Testis (tissue), 3 donors: Measurements from ENCODE around the gene WNT9B. TPM values are rescaled to one million over a fixed set of nuclear protein-coding genes. Genes with fewer than 3 reads are reported as not detected.

Experiments
- DNase-seq: peaks from one replicate; pipeline ENCODE4 v3.0.0-alpha.2; 2019
- H3K27ac ChIP-seq, 2 donors: fragments of 200-600 bp; sonication (generic); one replicate each; pipeline ENCODE4 v1.5.1; 2019
- H3K27me3 ChIP-seq: fragments of 200-600 bp; sonication (generic); one replicate; pipeline ENCODE4 v1.5.1; 2019
- H3K36me3 ChIP-seq: fragments of 200-600 bp; sonication (generic); one replicate; pipeline ENCODE4 v1.5.1; 2017; ENCODE audit warnings: low read depth; ENCODE audit errors: missing control alignments
- H3K4me1 ChIP-seq: fragments of 200-600 bp; sonication (generic); one replicate; pipeline ENCODE4 v1.5.1; 2019
- H3K4me3 ChIP-seq, 2 donors: fragments of 200-600 bp; sonication (generic); one replicate each; pipeline ENCODE4 v1.5.1; 2017 to 2019
- H3K9me3 ChIP-seq: fragments of 200-600 bp; sonication (generic); one replicate; pipeline ENCODE4 v1.5.1; 2017
- POLR2A ChIP-seq: fragments of 450-650 bp; IDR thresholded peaks from one replicate; pipeline ENCODE4 v1.6.1; 2017; ENCODE audit warnings: antibody characterized with exemption, mild to moderate bottlenecking, moderate library complexity
- WGBS, 2 donors: methylation state at CpG; one replicate each; pipeline ENCODE4 v1.1.5; 2018; 5-methylcytosine and 5-hydroxymethylcytosine counted together
- intact Hi-C: fragments of 100-400 bp; cut with DNase I; formaldehyde crosslinking; loops from one replicate; pipeline ENCODE4 v1.15.1; 2023; ENCODE audit warnings: low total_unique reads
- polyA plus RNA-seq: library from polyadenylated mRNA; stranded (reverse); fragments of 350-450 nt; fragmentation: Illumina TruSeq; extraction: RNeasy Lipid Tissue Mini Kit (QIAGEN cat#74804); gene quantifications from one replicate; pipeline ENCODE4 v1.2.3, GENCODE V29; 2014; ENCODE audit warnings: low read depth, low replicate concordance; ENCODE audit not compliant: insufficient read depth
- total RNA-seq, 2 donors: library from RNA; depleted of rRNA; stranded (reverse); fragments of >200 nt; gene quantifications; one replicate each; pipeline ENCODE4 v1.2.3, GENCODE V29; 2016
- TF ChIP-seq, protein P1 (sequence below), 3 experiments: fragments of 450-650 bp in 2 of 3; fragments of 200-600 bp in 1 of 3; sonication (generic) in 1 of 3; IDR thresholded peaks; one replicate each; pipeline ENCODE4 v1.5.1; 2016 to 2019; ENCODE audit warnings: antibody characterized with exemption in 3 of 3, mild to moderate bottlenecking in 2 of 3, moderate library complexity in 1 of 3

The WNT9B gene
- total and polyA plus RNA-seq, 3 donors from 2014 or later, result 0.50 to 1.2 TPM; not detected in 1

DNA sequence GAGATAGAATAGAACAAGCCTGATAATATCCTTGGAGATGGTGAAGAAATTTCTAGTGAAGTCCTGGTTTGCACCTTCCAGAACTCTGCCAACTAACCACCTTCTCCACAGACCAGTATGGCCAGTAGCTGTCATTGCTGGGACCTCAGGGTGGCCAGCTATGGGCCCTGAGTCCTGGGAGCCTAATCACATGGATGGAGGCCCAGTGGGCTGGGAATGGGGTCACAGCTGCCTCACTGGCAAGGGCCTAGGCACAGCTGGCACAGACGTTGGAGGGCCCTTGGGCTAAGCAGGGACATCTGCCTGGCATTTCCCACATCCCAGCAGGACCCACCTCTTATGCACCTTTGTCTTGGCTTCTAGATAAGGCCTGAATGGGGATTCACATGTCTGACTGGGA lies 25.3 kb upstream of the WNT9B start:
- H3K27ac ChIP-seq, result no peak overlapping the region
- H3K4me1 ChIP-seq, result no peaks in the 10 kb centered on the region
- 85% methylated on average over 1 of the region's 1 CpG; no CpG with 5 or more reads in 1 of the 2 donors for WGBS, 2 donors
- H3K4me3 ChIP-seq, result no peak overlapping the region
- no peaks in the 10 kb centered on the region for H3K36me3 ChIP-seq
- intact Hi-C loops, result no loop called here
- no peaks in the 10 kb centered on the region for H3K9me3 ChIP-seq
- no peaks in the 10 kb centered on the region for H3K27me3 ChIP-seq
- no peak for DNase-seq
- TF ChIP-seq, protein P1, sequence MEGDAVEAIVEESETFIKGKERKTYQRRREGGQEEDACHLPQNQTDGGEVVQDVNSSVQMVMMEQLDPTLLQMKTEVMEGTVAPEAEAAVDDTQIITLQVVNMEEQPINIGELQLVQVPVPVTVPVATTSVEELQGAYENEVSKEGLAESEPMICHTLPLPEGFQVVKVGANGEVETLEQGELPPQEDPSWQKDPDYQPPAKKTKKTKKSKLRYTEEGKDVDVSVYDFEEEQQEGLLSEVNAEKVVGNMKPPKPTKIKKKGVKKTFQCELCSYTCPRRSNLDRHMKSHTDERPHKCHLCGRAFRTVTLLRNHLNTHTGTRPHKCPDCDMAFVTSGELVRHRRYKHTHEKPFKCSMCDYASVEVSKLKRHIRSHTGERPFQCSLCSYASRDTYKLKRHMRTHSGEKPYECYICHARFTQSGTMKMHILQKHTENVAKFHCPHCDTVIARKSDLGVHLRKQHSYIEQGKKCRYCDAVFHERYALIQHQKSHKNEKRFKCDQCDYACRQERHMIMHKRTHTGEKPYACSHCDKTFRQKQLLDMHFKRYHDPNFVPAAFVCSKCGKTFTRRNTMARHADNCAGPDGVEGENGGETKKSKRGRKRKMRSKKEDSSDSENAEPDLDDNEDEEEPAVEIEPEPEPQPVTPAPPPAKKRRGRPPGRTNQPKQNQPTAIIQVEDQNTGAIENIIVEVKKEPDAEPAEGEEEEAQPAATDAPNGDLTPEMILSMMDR (IDR thresholded peaks at IDR 0.05), result no peak
- TF ChIP-seq POLR2A, result no peak

DNA sequence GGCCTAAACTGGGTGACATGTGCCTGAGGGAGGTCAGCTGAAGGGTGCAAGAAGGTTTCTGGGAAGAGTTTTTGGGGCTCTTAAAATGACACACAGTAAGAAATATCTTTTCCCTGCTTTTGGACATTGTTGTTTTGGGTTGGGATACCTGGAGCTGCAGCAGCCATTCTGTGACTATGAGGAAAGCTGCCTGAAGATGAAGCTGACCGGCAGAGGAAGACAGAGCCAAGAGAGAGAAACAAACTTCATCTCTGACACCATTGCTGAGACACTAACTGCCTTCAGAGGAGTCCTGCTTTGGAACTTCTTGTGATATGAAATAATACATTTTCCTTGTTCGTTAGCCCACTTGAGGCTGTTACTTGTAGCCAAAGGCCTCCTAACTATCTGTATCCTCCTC lies 24.1 kb upstream of the WNT9B start:
- no peak for DNase-seq
- Histone ChIP-seq H3K36me3 (no peaks in the 10 kb centered on the region), H3K4me1 (no peaks in the 10 kb centered on the region), H3K27me3 (no peaks in the 10 kb centered on the region), H3K4me3 (no peak overlapping the region), H3K9me3 (no peaks in the 10 kb centered on the region), H3K27ac (no peak overlapping the region)
- WGBS, 2 donors, result 76 to 97% methylated on average over 2 of the region's 2 CpGs
- intact Hi-C loops, result no loop called here
- TF ChIP-seq POLR2A, result no peak
- TF ChIP-seq, protein P1 (IDR thresholded peaks at IDR 0.05), result no peak

DNA sequence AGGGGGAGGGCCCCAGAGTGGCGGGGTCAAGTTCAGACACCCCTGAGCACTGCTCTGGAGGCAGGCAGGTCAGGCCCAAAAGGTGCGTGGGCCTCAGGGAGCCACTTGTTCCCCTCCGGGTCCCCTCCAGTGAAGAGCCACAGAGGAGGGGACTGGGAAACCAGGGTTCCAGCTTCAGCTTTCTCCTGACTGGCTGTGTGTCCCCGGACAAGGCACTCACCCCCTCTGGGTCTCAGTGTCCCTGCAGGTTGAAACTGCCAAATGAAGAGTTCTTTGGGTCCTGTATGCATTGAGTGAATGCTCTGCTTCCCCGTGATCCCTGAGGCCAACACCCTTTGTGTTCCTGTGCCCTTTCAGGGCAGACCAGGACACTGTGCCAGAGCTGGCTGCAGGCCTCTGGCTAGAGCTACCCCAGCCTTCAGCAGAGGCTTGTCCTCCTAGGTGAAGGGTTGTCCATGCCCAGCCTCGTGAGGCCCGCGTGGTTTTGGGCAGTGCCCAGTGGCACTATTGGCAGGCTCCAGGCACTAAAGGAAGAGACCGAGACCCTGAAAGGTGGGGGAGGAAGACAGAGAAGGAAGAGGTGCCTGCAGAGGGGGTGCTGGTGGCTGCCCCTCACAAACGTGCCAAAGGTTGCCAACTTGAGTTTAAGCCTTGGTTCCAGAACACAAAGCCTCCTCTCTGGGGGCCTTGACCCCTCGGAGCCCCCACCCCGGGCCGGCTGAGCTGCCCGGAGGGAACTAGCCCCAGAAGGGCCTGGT lies 19.6 kb upstream of the WNT9B start:
- no peak overlapping the region for H3K27ac ChIP-seq
- intact Hi-C loops, result no loop called here
- TF ChIP-seq, protein P1 (IDR thresholded peaks at IDR 0.05), result no peak
- no peak for TF ChIP-seq POLR2A

DNA sequence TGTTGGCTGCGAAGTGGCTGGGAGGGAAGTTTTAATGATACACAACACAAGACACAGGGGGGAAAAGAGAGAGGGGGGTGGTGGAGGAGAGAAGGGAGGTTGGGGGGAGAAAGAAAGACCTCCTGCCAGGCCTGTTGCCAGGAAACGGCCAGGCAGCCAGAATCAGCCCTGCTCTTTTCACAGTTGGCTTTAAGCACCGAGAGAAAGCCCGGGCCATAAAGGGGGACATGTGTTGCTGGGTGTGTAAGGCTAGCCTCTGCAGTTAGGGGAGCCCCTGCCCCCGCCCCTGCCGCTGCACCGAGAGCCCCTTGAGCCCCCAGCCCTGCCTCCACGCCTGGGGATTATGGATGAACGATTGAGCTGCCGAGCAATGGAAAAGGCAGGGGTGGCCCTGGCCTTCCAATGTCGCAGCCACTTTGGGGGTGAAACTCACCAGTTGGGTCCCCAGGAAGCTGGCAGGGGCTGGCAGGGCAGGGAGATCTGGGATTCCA lies 19.0 kb upstream of the WNT9B start:
- Histone ChIP-seq H3K27me3 (no peaks in the 10 kb centered on the region), H3K27ac (no peak overlapping the region), H3K9me3 (no peaks in the 10 kb centered on the region), H3K36me3 (no peaks in the 10 kb centered on the region), H3K4me1 (no peaks in the 10 kb centered on the region), H3K4me3 (no peak overlapping the region)
- intact Hi-C loops, result no loop called here
- no peak for TF ChIP-seq POLR2A
- TF ChIP-seq, protein P1 (IDR thresholded peaks at IDR 0.05), result no peak
- 76 to 82% methylated on average over 6 to 11 of the region's 11 CpGs for WGBS, 2 donors
- no peak for DNase-seq

More for the DNA sequence above, 19.6 kb upstream of the WNT9B start:
- H3K4me3 ChIP-seq, result no peak overlapping the region
- H3K4me1 ChIP-seq, result no peaks in the 10 kb centered on the region
- no peaks in the 10 kb centered on the region for H3K27me3 ChIP-seq
- DNase-seq, result no peak
- no peaks in the 10 kb centered on the region for H3K9me3 ChIP-seq
- no peaks in the 10 kb centered on the region for H3K36me3 ChIP-seq
- whole genome bisulfite sequencing, 2 donors, result 67 to 71% methylated on average over 9 to 14 of the region's 14 CpGs
